ENCODE measurements around the gene PDHX.

The PDHX gene

DNA sequence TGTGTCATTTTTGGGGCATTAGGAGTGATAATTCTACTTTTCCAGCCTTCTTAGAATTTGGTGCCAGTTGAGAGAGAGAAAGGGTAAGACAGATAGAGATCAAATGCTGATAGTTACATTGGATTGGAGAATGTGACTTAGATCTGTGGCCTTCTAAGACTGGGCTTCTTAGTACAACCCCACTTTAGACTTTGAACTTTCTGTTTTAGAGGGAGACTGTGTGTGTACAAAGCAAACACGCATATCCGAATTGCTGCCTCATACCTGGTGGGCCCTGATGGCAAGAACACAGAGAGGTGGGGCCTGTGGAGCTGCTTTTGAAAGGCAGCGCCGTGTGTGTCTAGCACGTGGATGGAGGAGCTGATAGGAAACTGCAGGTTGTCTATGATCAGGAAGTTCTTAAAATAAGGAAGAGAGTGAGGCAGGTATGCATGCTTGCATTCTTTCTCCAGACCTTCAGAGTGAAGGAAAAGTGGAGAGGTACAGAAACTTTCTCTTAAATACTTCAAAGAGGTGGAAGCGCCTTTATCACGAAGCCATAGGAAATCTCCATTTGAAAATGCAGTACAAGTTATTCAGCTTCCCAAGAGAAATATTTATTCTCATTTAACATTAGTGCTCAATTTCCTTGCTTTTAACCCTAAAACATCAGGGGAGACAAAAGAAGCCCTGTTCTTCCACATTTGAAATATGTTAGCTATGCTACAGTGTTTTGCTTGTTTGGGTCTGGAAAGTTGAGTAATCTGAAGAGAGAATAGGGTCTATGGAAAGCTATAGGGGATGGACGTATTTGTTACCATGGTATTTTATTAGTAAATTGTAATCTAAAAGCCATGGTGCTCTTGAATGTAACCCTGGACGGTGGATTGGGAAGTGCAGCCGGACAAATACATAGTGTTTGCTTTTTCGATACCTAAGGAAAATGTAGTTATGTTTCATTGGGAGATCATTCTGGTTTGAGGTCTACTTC is 13.7 kb downstream of the PDHX start:
- no peak for TF ChIP-seq CTCF (IDR thresholded peaks at IDR 0.05; ENCODE audit: low read depth, low read length)
- no peak overlapping the region for H3K4me3 ChIP-seq (replicated peaks in 1 of 2; ENCODE audit: low read depth in 2 of 2, low read length in 2 of 2)
- no peak for DNase-seq (ENCODE audit: low read depth in 2 of 2)

GRCh38 chr11:34936945-34937629 is 20.7 kb downstream of the PDHX start:
- no peak for DNase-seq (ENCODE audit: low read depth in 2 of 2)
- no peak overlapping the region for H3K4me3 ChIP-seq (replicated peaks in 1 of 2; ENCODE audit: low read depth in 2 of 2, low read length in 2 of 2)
- no peak for TF ChIP-seq CTCF (IDR thresholded peaks at IDR 0.05; ENCODE audit: low read depth, low read length)

- H3K4me3 ChIP-seq (replicated peaks in 1 of 2; ENCODE audit: low read depth in 2 of 2, low read length in 2 of 2), result no peak overlapping the region
- no peak for DNase-seq (ENCODE audit: low read depth in 2 of 2)
- no peak for TF ChIP-seq CTCF (IDR thresholded peaks at IDR 0.05; ENCODE audit: low read depth, low read length)
Observed at GRCh38 chr11:34938611-34939010, 22.2 kb downstream of the PDHX start.

- no peak overlapping the region for H3K4me3 ChIP-seq (replicated peaks in 1 of 2; ENCODE audit: low read depth in 2 of 2, low read length in 2 of 2)
- no peak for TF ChIP-seq CTCF (IDR thresholded peaks at IDR 0.05; ENCODE audit: low read depth, low read length)
- DNase-seq (ENCODE audit: low read depth in 2 of 2), result peak; percentile 43 to 58
Observed at GRCh38 chr11:34940026-34940677, 23.7 kb downstream of the PDHX start.

GRCh38 chr11:34941688-34942087 is 25.3 kb downstream of the PDHX start:
- no peak overlapping the region for H3K4me3 ChIP-seq (replicated peaks in 1 of 2; ENCODE audit: low read depth in 2 of 2, low read length in 2 of 2)
- TF ChIP-seq CTCF (IDR thresholded peaks at IDR 0.05; ENCODE audit: low read depth, low read length), result no peak
- DNase-seq (ENCODE audit: low read depth in 2 of 2), result no peak

DNA sequence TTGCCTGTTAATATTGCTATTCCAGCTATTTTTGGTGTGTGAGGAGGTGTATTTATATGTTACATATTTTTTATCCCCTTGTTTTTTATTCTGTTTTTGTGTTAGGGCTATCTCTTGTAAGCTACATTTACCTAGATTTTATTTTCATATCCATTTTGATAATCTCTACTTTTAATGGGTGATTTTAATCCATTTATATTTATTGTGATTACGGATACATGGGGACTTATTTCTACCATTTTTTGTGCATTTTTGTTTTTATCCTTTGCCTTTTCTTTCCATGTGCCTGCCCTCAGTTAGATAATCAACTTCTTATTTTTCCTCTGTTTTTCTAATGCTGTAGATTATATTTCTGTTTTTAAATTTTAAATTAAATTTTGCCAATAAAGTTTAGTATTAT is 28.3 kb downstream of the PDHX start:
- no peak for TF ChIP-seq CTCF (IDR thresholded peaks at IDR 0.05; ENCODE audit: low read depth, low read length)
- no peak for DNase-seq (ENCODE audit: low read depth in 2 of 2)

More for the DNA sequence above, 28.3 kb downstream of the PDHX start:
- H3K4me3 ChIP-seq (replicated peaks in 1 of 2; ENCODE audit: low read depth in 2 of 2, low read length in 2 of 2), result no peak overlapping the region
